Fibroblast of skin of left quadriceps (primary cell): ENCODE data around the gene PSAT1.
"Not testable (repeated sequence)": the region's sequence is repeated elsewhere in the genome, so short reads cannot be mapped to it uniquely, and the experiment has no call there.

Experiments used
- DNase-seq, 2 experiments: peaks; one replicate each; pipeline ENCODE4 v3.0.0-alpha.2; 2013; ENCODE audit warnings: low read depth in 2 of 2

The PSAT1 gene

DNA sequence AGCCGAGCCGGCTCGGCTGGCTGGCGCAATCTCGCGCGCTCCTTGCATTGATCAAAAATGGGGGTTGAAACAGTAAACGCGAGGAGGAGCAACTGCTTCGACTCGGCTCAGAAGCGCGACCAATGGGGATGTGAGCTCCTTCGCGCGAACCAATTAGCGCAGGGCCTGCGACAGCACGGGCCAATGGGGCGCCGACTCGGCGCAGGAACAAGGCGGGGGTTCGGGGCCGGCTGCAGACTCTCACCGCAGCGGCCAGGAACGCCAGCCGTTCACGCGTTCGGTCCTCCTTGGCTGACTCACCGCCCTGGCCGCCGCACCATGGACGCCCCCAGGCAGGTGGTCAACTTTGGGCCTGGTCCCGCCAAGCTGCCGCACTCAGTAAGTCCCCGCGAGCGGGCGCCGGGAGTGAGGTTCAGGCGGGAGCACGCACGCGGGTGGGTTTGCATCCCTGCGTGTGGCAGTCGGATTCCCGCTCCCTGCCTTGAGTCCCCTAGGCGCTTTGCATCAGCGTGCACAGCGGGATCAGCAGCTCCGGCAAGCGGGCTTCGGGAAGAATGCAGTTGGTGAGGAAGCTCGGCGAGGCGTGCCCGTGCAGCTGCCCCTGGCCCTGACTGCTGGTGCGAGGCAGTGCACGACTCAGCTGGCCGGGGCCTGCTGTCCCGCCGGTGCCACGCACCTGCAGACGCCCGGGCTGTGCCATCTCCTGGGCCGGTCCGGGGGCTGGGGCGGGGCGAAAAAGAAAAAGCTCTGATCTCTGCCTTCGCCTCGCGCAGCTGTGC, at the start of gene PSAT1:
Gene PSAT1, plus strand, starts transcription at position 233 of the 779 bp plus-strand sequence. Its CDS starts 86 bp downstream, at position 319.
- DNase-seq = peak; percentile 96 to 97

DNA sequence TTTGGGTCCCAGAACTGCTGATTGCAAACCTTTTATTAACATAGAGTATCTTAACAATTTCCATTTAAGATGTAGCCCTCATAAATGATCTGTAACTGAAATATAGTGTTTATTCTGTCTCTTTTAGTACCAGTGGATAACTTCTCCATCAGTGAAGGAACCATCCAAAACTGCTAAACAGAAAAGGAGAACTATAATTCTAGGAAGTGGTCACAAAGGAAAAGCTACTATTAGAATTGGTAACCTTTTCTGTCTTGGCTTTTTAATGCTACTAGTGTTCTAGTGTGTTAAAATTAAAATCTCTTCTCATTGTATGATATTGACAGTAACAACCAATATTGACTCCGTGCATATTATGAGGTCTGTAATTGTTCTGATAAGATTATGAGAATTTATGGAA, 48.3 kb upstream of the PSAT1 start:
- DNase-seq = no peak

DNA sequence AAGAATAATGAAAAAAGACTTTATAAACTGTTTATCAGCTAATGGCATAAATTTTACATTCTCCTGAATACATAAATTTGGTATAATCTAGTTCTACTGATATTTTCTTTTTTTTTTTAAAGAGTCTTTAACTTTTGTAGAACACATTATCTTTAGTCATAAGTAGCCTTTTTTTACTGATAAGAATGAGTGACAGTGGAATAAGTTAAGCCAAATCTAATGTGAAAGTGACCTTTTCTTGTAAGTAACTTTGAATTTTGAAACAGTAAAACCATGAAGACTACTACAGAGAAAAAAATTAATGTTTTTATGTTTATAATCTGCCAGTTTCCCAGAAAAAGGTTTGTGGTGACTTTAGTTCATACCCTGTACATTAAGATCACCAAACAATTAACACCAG, 47.4 kb upstream of the PSAT1 start:
- DNase-seq = no peak

DNA sequence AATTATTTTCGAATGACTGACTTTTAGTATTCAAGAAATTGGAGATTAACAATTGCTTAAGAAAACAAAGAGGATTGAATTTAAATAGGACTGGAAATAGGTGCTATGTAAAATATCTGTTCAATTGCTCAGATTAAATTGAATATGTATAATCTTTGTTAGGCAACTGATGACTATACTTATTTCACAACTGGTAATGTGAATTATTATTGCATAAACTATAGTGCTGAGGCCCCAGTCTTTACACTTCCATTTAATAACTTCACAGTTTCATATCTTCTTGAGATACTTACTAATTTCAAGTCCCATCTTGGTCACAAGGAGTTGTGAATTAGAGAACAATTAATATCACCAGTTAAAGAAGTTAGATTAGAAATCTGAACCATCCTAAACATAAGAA, 44.3 kb upstream of the PSAT1 start:
- DNase-seq = no peak

DNA sequence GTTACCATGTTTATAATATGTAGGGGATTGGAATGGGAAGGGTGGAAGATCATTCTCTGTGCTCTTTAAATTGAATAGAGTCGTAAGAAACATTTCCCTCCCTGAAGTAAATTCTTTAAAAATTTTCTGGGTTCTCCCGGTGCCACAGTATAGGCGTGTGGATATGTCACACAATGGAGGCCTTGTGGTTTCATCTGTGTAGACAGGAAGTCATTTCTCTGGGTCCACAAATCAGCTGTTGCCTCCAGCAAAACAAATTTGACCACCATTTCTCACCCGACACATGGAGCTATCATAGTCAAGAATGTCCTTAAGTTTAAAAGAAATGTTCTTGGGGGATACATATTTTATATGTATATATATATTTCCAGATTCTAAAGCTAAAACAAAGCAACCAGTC, 43.6 kb upstream of the PSAT1 start:
- no peak for DNase-seq

DNA sequence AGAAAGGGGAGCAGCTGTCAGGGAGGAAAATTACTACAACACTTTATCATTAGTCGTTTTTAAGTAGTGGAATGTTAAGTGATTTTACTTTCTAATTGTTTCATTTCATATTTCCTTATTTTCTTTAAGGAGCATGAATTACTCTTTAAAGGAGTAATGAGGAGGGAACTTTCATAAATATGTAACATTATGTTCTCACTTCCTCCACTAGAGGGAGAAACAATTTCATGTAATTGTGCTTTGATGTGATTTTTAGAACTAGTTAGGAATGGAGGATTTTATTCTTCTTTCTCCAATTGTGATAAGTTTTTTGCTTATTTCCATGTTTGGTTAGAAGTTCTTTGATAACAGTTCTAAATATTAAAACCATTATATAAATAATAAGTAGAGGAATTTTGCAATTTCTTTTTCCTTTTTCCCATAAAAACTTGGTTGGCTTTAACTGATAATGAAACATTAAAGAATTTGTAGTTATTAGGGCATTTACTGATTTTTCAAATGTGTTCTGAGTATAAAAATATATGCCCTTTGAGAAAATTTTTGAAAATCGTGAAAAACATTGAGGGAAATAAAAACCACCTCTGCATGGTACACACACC, 35.4 kb upstream of the PSAT1 start:
- peak; percentile 14 to 18 for DNase-seq

DNA sequence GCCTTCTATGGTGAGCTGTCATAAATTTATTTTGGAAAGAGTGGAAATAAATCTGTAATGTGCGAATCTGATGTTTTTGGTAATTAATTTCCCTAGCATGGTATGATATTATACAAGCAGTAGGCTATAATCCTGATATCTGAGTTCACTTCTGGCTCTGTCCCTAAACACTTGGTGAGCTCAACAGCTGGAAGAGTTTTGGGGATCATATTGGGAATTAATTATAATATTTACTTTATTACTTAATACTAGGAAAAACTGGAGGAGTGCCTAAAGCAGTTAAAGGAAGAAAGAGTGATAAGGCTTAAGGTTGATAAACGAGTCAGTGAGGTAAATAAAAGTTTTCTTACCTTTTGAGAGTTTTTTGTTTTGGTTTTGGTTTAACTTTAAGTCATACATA, 34.3 kb upstream of the PSAT1 start:
- no peak for DNase-seq

DNA sequence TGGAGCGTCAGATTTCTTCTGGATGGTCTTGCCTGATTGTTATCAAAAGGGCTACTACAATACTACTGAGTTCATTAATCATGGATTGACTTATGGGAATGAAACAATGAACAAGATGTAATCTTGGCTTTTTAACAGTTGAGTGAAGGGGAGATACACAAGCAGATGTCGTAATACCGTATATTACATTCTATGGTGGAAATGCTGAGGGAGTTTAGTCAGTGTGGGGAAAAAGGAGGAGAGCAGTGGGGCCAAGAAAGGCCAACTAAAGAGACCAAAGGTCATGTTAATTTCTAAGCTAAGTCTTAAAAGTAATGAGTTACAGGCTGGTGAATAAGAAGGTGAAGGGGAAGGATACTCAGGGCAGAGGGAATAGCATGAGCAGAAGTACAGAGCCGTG, 29.0 kb upstream of the PSAT1 start:
- DNase-seq = no peak

DNA sequence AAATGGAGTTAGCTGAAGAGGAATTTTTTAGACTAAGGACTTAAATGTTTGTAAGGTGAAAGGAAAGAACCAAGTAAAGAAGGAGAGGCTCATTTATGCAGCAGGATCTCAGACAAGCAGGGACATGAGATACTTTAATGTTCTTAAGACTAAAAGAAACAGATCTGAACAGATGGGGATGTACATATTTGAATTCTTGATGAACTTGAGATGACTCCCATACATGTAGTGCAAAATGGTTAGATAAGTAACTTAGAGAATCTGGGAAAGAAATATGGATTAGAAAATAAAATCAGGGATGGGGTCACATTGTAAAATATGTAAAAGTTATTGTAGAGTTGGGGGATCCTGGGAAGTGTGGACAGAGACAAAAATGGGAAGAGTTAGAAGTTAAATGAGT, 27.1 kb upstream of the PSAT1 start:
- no peak for DNase-seq

DNA sequence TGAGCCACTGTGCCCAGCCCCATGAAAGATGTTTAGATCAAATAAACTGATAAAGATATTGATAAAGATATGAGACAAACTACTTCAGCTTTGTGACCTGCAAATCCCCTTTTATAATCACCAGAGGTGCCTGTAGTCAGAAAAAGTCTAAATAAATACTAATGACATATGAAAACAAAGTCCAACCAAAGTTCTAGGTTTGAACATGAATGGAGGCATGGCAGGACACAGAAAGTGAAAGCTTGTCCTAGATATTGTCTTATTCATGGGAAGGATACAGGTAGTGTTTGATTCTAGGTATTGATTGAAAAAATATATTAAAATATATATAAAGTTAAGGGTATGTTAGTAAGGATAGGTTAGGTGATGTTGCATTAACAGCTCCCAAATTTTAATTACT, 24.6 kb upstream of the PSAT1 start:
- no peak for DNase-seq

DNA sequence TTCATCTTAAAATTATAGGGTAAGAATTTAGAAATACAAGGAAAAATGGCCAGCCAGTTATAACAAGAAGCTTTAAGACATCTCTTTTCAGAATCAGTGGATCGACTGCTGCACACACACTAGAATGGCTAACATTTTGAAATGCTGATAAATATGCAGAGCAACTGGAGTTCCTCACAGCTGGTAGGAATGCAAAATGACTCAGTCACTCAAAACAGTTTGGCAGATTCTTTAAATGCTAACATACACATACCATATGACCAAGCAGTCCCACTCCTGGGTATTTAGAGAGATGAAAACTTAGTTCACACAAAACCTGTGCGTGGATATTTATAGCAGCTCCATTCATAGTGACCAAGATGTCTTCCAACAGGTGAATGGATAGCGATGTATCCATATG, 23.2 kb upstream of the PSAT1 start:
- DNase-seq = peak; percentile 49 to 57

DNA sequence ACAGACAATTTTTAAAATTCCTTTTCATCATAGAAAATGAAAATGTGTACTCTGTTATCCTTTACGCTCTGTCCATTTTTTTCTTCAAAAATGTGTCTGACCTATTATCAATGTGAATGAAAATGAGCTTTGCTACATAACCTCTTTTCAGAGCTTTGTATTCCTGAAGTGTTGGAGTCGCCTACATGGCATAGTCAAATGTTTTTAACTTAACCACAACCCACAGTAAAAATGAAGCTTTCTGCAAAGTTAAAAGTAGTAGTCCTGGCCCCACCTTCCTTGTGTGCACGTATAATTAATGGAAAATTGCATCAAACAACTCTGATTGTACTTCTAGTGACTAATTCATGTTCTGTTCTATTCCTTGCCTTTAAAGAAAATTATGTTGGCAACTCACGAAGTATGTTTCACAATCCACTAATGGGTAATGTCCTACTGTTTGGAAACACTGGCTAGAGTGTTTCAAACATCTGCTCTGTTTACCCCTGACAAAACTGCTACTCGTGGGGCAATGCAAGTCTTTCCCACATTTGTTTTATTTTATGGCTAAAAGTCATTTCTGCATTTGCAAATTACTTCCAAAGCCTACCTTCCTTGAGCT, 18.6 kb upstream of the PSAT1 start:
- peak; percentile 44 to 49 for DNase-seq

DNA sequence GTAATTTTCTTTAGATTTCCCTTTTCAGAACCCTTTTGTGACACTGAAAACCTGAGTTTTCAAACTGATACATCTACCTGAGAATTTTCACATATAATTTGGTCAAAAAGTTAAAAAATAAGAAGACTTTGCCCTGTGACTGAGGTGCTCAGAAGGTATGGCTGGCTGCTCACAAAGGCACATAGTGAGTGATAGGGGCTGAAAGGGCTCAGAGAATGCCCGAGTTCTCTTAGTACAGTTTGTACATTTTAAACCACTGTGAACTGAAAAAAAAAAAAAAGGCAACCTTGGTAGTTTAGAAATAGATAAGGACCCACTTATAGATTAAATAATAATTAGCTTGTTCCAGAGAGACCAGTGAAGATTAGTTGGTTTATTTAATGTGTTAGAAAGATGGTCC, 18.1 kb upstream of the PSAT1 start:
- DNase-seq = no peak

DNA sequence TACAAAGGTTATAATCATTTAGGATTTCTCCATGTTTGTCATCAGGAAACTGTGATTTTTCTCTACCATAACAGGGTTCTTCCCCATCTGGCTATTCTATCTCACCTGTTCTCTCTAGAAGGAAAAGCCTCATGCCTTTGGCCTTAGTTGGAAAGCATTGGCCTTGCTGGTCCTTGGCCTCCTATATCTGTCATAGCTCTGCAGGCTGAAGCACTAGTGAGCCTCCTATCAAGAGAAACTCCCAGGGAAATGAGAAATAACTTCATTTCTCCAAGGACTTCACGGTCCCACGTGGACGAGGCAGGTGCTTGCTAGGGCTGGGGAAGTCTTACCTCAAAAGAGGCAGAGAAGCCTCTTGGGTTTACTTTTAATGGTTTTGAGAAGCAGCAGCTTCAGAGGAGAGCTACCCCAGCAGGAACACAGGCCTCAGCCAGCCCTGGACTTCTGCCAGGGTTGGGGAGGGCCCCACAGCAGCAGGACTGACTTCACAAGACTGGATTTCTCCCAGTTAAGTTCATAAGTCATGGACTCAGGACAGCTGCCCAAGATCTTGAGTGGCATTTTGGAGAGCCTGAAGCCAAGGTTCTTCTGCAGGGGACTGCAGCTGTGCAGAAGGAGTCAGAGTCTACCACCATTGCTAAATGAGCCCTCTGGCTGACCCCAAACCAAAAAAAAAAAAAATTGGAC, 15.8 kb upstream of the PSAT1 start:
- peak; percentile 34 to 38 for DNase-seq

DNA sequence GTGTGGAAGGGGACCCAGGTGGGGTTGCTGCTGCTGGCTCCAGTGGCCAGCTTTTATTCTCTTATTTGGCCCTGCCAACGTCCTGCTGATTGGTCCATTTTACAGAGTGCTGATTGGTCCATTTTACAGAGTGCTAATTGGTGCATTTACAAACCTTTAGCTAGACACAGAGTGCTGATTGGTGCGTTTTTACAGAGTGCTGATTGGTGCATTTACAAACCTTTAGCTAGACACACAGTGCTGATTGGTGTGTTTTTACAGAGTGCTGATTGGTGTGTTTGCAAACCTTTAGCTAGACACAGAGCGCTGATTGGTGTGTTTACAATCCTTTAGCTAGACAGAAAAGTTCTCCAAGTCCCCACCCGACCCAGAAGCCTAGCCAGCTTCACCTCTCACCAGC, 12.7 kb upstream of the PSAT1 start:
- DNase-seq = not testable (repeated sequence)

DNA sequence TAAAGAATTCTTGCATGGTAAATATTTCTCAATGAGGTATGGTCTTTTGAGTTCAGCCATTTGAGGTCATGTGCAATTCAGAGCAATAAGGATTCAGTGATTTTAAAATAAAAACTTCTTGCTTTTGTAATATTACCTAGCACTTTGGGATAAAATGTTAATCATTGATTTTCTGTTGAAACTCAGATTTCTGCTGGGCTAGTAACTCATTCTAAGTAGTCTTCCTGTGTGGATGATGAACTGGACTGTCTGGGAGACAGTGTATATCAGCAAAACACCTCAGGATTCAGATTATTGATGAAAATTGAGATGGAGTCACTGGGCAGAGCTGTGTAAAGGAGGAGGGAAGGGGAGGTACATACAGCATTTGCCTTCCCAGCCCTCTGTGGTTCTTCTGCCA, 10.8 kb upstream of the PSAT1 start:
- no peak for DNase-seq

DNA sequence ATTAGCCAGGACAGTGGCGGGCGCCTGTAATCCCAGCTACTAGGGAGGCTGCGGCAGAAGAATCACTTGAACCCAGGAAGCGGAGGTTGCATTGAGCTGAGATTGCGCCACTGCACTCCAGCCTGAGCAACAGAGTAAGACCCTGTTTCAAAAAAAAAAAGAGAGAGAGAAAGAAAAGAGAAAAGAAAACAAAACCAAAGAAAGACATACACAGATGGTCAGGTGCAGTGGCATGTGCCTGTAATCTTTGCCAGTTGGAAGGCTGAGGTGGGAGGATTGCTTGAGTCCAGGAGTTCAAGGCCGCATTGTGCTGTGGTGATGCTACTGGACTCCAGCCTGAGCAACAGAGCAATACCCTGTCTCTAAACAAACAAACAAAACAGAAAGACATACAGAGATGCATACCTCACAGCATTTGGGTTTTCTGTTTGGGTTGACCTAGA, 10.0 kb upstream of the PSAT1 start:
- no peak for DNase-seq

DNA sequence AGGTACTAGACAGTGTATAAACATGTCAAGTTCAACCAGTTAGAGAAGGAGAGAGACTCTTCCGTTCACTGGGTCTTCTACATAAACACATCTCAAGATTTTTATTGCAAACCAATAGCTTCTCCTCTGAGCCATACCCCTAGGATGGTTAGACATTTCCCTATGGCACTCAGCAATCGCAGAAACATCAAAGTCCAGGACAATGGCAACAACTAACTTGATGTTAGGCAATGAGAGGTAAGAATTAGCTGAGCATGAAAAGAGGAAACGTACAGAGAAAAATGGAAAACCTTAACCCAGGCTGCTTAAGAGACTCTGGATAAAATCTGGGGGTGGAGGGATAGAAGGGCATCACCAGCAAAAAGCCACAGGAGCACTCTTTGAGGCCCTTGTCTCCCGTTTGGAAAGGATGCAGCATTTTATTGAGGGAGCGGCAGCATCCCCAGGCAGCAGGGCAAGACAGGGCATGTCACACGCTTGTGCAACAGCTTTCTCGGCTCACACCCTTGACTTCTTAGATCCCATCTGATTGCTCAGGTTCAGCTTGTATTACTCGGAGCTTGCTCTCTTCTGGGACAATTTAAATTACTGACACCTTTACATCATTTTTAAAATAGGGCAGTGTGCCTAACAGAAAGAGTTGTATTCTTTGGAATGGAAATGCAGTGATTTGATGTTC, 8.6 kb upstream of the PSAT1 start:
- DNase-seq = no peak

DNA sequence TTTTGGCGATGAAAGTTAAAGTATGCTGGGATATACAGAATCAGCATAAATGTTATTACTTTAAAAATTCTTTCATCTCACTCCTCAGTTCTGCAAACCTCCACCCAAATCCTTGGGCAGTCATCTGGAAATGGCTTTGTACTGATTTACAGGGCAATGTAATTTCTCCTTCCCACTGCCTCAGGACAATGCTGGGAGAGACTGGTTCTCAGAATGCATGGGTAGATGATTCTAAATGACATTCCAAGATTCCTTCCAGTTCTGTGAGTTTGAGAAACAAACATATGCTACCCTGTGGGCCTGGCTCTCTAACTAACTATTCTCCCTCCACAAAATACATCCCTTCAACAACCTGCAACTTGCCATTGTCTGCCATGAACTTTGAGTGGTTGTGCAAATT, 7.5 kb upstream of the PSAT1 start:
- DNase-seq = no peak

DNA sequence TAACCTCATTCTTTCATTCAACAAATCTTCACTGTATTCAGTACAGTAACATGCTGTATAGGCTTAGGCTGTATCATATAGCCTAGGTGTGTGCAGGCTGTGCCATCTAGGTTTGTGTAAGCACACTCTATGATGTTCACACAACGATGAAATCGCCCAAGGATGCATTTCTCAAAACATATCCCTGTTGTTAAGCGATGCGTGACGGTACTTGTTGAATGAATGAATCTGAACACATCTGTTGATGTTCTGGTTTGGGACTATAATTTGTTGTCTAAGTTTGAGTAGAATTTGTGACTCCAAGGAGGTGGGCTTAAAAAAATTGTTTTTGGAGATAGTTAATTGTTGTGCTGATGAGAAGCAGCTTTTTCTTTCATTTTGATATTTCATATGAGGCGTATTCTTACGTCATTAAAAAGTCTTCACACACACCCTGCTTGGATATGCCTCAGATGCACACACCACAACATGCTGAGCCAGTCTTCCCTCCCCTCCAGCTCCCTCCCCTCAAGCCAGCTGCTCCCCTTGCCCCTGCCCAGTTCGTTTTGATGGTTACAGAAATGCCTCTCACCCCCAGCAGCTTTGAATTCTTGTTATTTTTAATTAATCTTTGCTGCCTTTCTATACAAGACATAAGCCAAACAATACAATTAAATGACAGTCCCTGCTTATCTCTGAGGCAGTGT, 5.5 kb upstream of the PSAT1 start:
- no peak for DNase-seq

DNA sequence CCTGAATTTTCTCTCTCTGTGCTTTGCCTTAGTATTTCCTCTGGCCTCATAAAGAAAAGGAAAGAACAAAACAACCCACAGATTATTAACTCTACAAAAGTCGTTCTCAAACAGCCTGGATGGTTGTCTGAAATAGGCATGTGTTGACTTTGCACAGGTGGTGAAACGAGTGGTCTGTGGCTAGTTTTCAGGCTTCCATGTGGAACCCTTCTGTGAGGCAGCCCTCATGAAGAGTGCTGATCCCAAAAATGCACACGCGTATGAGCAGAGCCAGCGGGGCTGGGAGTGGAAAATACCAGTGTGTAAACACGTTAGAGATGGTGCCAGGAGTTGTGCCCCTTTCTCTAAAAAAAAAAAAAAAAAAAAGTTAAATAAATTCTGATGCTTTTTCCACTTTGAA, 4.9 kb upstream of the PSAT1 start:
- no peak for DNase-seq
